Myocyte (in vitro differentiated cells): Measurements from ENCODE around the gene OR2M2. TPM values are rescaled to one million over a fixed set of nuclear protein-coding genes. Genes with fewer than 3 reads are reported as not detected.

ENCODE experiments used
- total RNA-seq: library from RNA; depleted of rRNA; stranded (reverse); fragments of >200 nt; gene quantifications from 2 replicates; pipeline ENCODE4 v1.2.3, GENCODE V29; 2014

OR2M2 gene
- total RNA-seq, 1 donor from 2014 or later = not detected

Other genes with a start within 250 kb of the OR2M2 start
- not detected in 2 replicates for gene OR2AJ1, start 249.9 kb upstream of the OR2M2 start, total RNA-seq
- not detected in 2 replicates for gene OR2L8, start 226.0 kb upstream of the OR2M2 start, total RNA-seq
- not detected in 2 replicates for gene OR2AK2, start 209.6 kb upstream of the OR2M2 start, total RNA-seq
- gene OR2L5, start 161.2 kb upstream of the OR2M2 start, total RNA-seq = not detected in 2 replicates
- gene OR2L2, start 144.8 kb upstream of the OR2M2 start, total RNA-seq = not detected in 2 replicates
- not detected in 2 replicates for gene OR2L3, start 128.0 kb upstream of the OR2M2 start, total RNA-seq
- not detected in 2 replicates for gene OR2L13, start 79.6 kb upstream of the OR2M2 start, total RNA-seq
- not detected in 2 replicates for gene OR2M5, start 29.7 kb upstream of the OR2M2 start, total RNA-seq
- gene OR2M3, start 22.4 kb downstream of the OR2M2 start, total RNA-seq = not detected in 2 replicates
- gene OR2M4, start 56.6 kb downstream of the OR2M2 start, total RNA-seq = not detected in 2 replicates
- gene OR2T33, start 103.2 kb downstream of the OR2M2 start, total RNA-seq = not detected in 2 replicates
- not detected in 2 replicates for gene OR2T12, start 128.6 kb downstream of the OR2M2 start, total RNA-seq
- not detected in 2 replicates for gene OR2M7, start 149.7 kb downstream of the OR2M2 start, total RNA-seq
- not detected in 2 replicates for gene OR14C36, start 174.0 kb downstream of the OR2M2 start, total RNA-seq
- not detected in 2 replicates for gene OR2T4, start 186.8 kb downstream of the OR2M2 start, total RNA-seq
- not detected in 2 replicates for gene OR2T6, start 200.9 kb downstream of the OR2M2 start, total RNA-seq
- not detected in 2 replicates for gene OR2T1, start 228.2 kb downstream of the OR2M2 start, total RNA-seq